ENCODE measurements around the gene EIF4B.

The EIF4B gene

DNA sequence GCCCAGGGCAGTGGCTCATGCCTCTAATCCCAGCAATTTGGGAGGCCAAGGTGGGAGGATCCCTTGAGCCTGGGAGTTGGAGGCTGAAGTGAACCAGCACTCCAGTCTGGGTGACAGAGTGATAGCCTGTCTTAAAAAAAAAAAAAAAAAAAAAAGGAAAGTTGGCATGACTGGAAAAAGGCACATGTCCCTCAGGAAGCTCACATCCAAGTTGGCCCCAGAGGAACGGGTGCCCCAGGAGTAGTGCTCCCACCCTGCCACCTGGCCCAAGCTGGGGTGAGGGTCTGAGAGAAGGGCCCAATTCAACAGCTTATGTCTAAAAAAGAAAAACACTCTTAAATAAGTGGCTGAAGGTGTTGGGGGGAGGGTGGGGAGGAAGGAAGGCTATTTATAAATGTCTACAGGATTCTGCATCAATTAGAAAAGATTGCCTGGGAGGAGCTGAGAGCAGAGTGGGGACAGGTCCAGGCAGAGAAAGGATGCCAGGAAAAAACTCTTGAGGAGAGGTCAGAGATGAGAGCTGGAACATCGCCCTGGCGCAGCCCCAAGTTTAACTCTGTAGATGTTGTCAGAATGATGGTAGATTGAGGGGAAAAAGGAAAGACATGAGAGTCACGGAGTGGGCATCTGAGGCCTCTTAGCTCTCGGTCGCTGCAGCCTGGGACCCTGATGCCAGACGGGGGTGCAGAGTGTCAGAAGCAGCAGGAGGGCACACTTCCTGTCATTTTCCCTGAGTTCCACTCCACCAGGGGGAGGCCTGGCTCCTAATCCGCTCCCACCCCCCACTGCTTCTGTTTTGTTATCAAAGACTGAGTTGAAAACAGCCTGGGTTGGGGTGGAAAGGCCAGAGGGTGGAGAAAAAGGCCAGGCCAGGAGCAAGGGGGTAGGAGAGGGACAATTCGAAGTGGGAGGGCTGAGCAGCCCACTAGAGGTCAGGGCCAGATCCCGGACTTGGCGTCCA, 65.6 kb downstream of the EIF4B start:
- H3K4me3 ChIP-seq (ENCODE audit: low read depth, low read length): no peak overlapping the region
- H3K79me2 ChIP-seq (ENCODE audit: control insufficient read depth, insufficient read depth, low read length, poor library complexity): no peaks in the 10 kb centered on the region
- H3K9me3 ChIP-seq (ENCODE audit: insufficient read depth, low read depth, low read length): peaks cover 3% of the 10 kb centered on the region
- no peak overlapping the region for H3K4ac ChIP-seq (ENCODE audit: low read depth, low read length)
- no peak overlapping the region for H4K8ac ChIP-seq (ENCODE audit: low read depth, low read length)
- H2BK5ac ChIP-seq (ENCODE audit: low read depth, low read length, poor library complexity): no peak overlapping the region
- H4K91ac ChIP-seq (ENCODE audit: low read depth, low read length): no peak overlapping the region
- H3K27me3 ChIP-seq (ENCODE audit: insufficient read depth, low read length): no peaks in the 10 kb centered on the region
- no peak overlapping the region for H2BK120ac ChIP-seq (ENCODE audit: insufficient read depth, low read length, poor library complexity)
- no peak overlapping the region for H2BK12ac ChIP-seq (ENCODE audit: low read length)
- H4K12ac ChIP-seq (ENCODE audit: low read depth, low read length): no peak overlapping the region
- no peaks in the 10 kb centered on the region for H3K4me1 ChIP-seq (ENCODE audit: control insufficient read depth in 1 of 2, insufficient read depth in 2 of 2, low read length in 2 of 2)
- H3K36me3 ChIP-seq (ENCODE audit: control insufficient read depth in 1 of 2, insufficient read depth in 2 of 2, low read length in 2 of 2): peaks cover 15 to 17% of the 10 kb centered on the region in 2 experiments
- no peak overlapping the region for H2AK5ac ChIP-seq (ENCODE audit: low read length)
- no peak overlapping the region for H3K27ac ChIP-seq (ENCODE audit: low read depth, low read length)
- no peak overlapping the region for H3K18ac ChIP-seq (ENCODE audit: low read length)
- no peak overlapping the region for H3K9ac ChIP-seq (ENCODE audit: low read length)
- no peaks in the 10 kb centered on the region for H3K79me1 ChIP-seq (ENCODE audit: low read length)
- H3K4me2 ChIP-seq (ENCODE audit: low read length): no peak overlapping the region
- DNase-seq: no peak
- no peak overlapping the region for H3K23ac ChIP-seq (ENCODE audit: low read length)
- no peak overlapping the region for H2AFZ ChIP-seq (ENCODE audit: insufficient read depth, low read length, poor library complexity)
- H3K14ac ChIP-seq (ENCODE audit: low read length): no peak overlapping the region
- WGBS (ENCODE audit: extremely low coverage, insufficient coverage, insufficient read length): no CpG with 5 or more reads among the region's 11 CpGs

GRCh38 chr12:53073881-53074280, 67.6 kb downstream of the EIF4B start:
- Histone ChIP-seq H3K79me1 (ENCODE audit: low read length) (peaks cover 3% of the 10 kb centered on the region), H3K18ac (ENCODE audit: low read length) (no peak overlapping the region), H4K8ac (ENCODE audit: low read depth, low read length) (no peak overlapping the region), H2BK12ac (ENCODE audit: low read length) (no peak overlapping the region), H4K12ac (ENCODE audit: low read depth, low read length) (no peak overlapping the region), H2AFZ (ENCODE audit: insufficient read depth, low read length, poor library complexity) (no peak overlapping the region), H3K23ac (ENCODE audit: low read length) (no peak overlapping the region), H3K36me3 (ENCODE audit: control insufficient read depth in 1 of 2, insufficient read depth in 2 of 2, low read length in 2 of 2) (peaks cover 14 to 15% of the 10 kb centered on the region in 2 experiments), H3K9me3 (ENCODE audit: insufficient read depth, low read depth, low read length) (peaks cover 5% of the 10 kb centered on the region), H2BK120ac (ENCODE audit: insufficient read depth, low read length, poor library complexity) (no peak overlapping the region), H3K27me3 (ENCODE audit: insufficient read depth, low read length) (no peaks in the 10 kb centered on the region), H3K9ac (ENCODE audit: low read length) (no peak overlapping the region), H3K4me3 (ENCODE audit: low read depth, low read length) (no peak overlapping the region), H3K4me1 (ENCODE audit: control insufficient read depth in 1 of 2, insufficient read depth in 2 of 2, low read length in 2 of 2) (peaks cover 3 to 5% of the 10 kb centered on the region in 2 experiments), H3K14ac (ENCODE audit: low read length) (no peak overlapping the region), H3K4me2 (ENCODE audit: low read length) (no peak overlapping the region), H2AK5ac (ENCODE audit: low read length) (no peak overlapping the region), H3K79me2 (ENCODE audit: control insufficient read depth, insufficient read depth, low read length, poor library complexity) (peaks cover 3% of the 10 kb centered on the region), H4K91ac (ENCODE audit: low read depth, low read length) (no peak overlapping the region), H3K27ac (ENCODE audit: low read depth, low read length) (no peak overlapping the region), H2BK5ac (ENCODE audit: low read depth, low read length, poor library complexity) (no peak overlapping the region), H3K4ac (ENCODE audit: low read depth, low read length) (no peak overlapping the region)
- WGBS (ENCODE audit: extremely low coverage, insufficient coverage, insufficient read length): no CpG with 5 or more reads among the region's 6 CpGs
- DNase-seq: no peak

GRCh38 chr12:53074283-53074998, 68.2 kb downstream of the EIF4B start:
- H3K4ac ChIP-seq (ENCODE audit: low read depth, low read length): no peak overlapping the region
- H4K8ac ChIP-seq (ENCODE audit: low read depth, low read length): no peak overlapping the region
- H3K4me2 ChIP-seq (ENCODE audit: low read length): no peak overlapping the region
- peaks cover 3% of the 10 kb centered on the region for H3K9me3 ChIP-seq (ENCODE audit: insufficient read depth, low read depth, low read length)
- H2AK5ac ChIP-seq (ENCODE audit: low read length): no peak overlapping the region
- H3K79me2 ChIP-seq (ENCODE audit: control insufficient read depth, insufficient read depth, low read length, poor library complexity): peaks cover 5% of the 10 kb centered on the region
- no peak overlapping the region for H2BK120ac ChIP-seq (ENCODE audit: insufficient read depth, low read length, poor library complexity)
- H2BK5ac ChIP-seq (ENCODE audit: low read depth, low read length, poor library complexity): no peak overlapping the region
- no peak overlapping the region for H4K12ac ChIP-seq (ENCODE audit: low read depth, low read length)
- H3K4me3 ChIP-seq (ENCODE audit: low read depth, low read length): no peak overlapping the region
- DNase-seq: no peak
- H4K91ac ChIP-seq (ENCODE audit: low read depth, low read length): no peak overlapping the region
- WGBS (ENCODE audit: extremely low coverage, insufficient coverage, insufficient read length): no CpG with 5 or more reads among the region's 11 CpGs
- no peaks in the 10 kb centered on the region for H3K27me3 ChIP-seq (ENCODE audit: insufficient read depth, low read length)
- no peak overlapping the region for H3K23ac ChIP-seq (ENCODE audit: low read length)
- H3K9ac ChIP-seq (ENCODE audit: low read length): no peak overlapping the region
- peaks cover 3 to 5% of the 10 kb centered on the region in 2 experiments for H3K4me1 ChIP-seq (ENCODE audit: control insufficient read depth in 1 of 2, insufficient read depth in 2 of 2, low read length in 2 of 2)
- peaks cover 14 to 15% of the 10 kb centered on the region in 2 experiments for H3K36me3 ChIP-seq (ENCODE audit: control insufficient read depth in 1 of 2, insufficient read depth in 2 of 2, low read length in 2 of 2)
- no peak overlapping the region for H2BK12ac ChIP-seq (ENCODE audit: low read length)
- H3K79me1 ChIP-seq (ENCODE audit: low read length): peaks cover 4% of the 10 kb centered on the region
- H3K27ac ChIP-seq (ENCODE audit: low read depth, low read length): no peak overlapping the region
- H3K18ac ChIP-seq (ENCODE audit: low read length): no peak overlapping the region
- H3K14ac ChIP-seq (ENCODE audit: low read length): no peak overlapping the region
- no peak overlapping the region for H2AFZ ChIP-seq (ENCODE audit: insufficient read depth, low read length, poor library complexity)

- no peak overlapping the region for H3K27ac ChIP-seq (ENCODE audit: low read depth, low read length)
- DNase-seq: no peak
- H4K91ac ChIP-seq (ENCODE audit: low read depth, low read length): no peak overlapping the region
- H3K9me3 ChIP-seq (ENCODE audit: insufficient read depth, low read depth, low read length): peaks cover 3% of the 10 kb centered on the region
- H3K18ac ChIP-seq (ENCODE audit: low read length): no peak overlapping the region
- no peak overlapping the region for H3K14ac ChIP-seq (ENCODE audit: low read length)
- H2AK5ac ChIP-seq (ENCODE audit: low read length): no peak overlapping the region
- H2BK12ac ChIP-seq (ENCODE audit: low read length): no peak overlapping the region
- H3K23ac ChIP-seq (ENCODE audit: low read length): no peak overlapping the region
- H4K8ac ChIP-seq (ENCODE audit: low read depth, low read length): no peak overlapping the region
- H3K4me1 ChIP-seq (ENCODE audit: control insufficient read depth in 1 of 2, insufficient read depth in 2 of 2, low read length in 2 of 2): peaks cover 6 to 9% of the 10 kb centered on the region in 2 experiments
- H3K4ac ChIP-seq (ENCODE audit: low read depth, low read length): no peak overlapping the region
- no peaks in the 10 kb centered on the region for H3K27me3 ChIP-seq (ENCODE audit: insufficient read depth, low read length)
- peaks cover 9% of the 10 kb centered on the region for H3K79me1 ChIP-seq (ENCODE audit: low read length)
- H2BK120ac ChIP-seq (ENCODE audit: insufficient read depth, low read length, poor library complexity): no peak overlapping the region
- no CpG with 5 or more reads among the region's 3 CpGs for WGBS (ENCODE audit: extremely low coverage, insufficient coverage, insufficient read length)
- no peak overlapping the region for H4K12ac ChIP-seq (ENCODE audit: low read depth, low read length)
- H2BK5ac ChIP-seq (ENCODE audit: low read depth, low read length, poor library complexity): no peak overlapping the region
- H3K79me2 ChIP-seq (ENCODE audit: control insufficient read depth, insufficient read depth, low read length, poor library complexity): peaks cover 8% of the 10 kb centered on the region
- no peak overlapping the region for H3K4me2 ChIP-seq (ENCODE audit: low read length)
- no peak overlapping the region for H3K4me3 ChIP-seq (ENCODE audit: low read depth, low read length)
- H2AFZ ChIP-seq (ENCODE audit: insufficient read depth, low read length, poor library complexity): no peak overlapping the region
- peaks cover 14 to 15% of the 10 kb centered on the region in 2 experiments for H3K36me3 ChIP-seq (ENCODE audit: control insufficient read depth in 1 of 2, insufficient read depth in 2 of 2, low read length in 2 of 2)
- H3K9ac ChIP-seq (ENCODE audit: low read length): no peak overlapping the region
These were observed 68.7 kb downstream of the EIF4B start for GRCh38 chr12:53074999-53075370.
